Measurements from ENCODE around the gene THSD7A. TPM values are rescaled to one million over a fixed set of nuclear protein-coding genes. Genes with fewer than 3 reads are reported as not detected.

Gene THSD7A
- total and polyA plus RNA-seq, 2 donors: 4.5 to 30.8 TPM

- DNase-seq (ENCODE audit: extremely low spot score): no peak
- H3K27ac ChIP-seq (ENCODE audit: low read depth): no peak overlapping the region
- 67% methylated on average over 2 of the region's 2 CpGs for WGBS
- no peak overlapping the region for H3K4me3 ChIP-seq (ENCODE audit: low read depth, low read length)
- peaks cover 1% of the 10 kb centered on the region for H3K36me3 ChIP-seq (ENCODE audit: insufficient read depth)
- H3K4me1 ChIP-seq (ENCODE audit: insufficient read depth): no peaks in the 10 kb centered on the region
These were observed 182.0 kb downstream of the THSD7A start for GRCh38 chr7:11650030-11650429.

- Histone ChIP-seq H3K4me1 (ENCODE audit: insufficient read depth) (no peaks in the 10 kb centered on the region), H3K36me3 (ENCODE audit: insufficient read depth) (peaks cover 1% of the 10 kb centered on the region), H3K4me3 (ENCODE audit: low read depth, low read length) (no peak overlapping the region), H3K27ac (ENCODE audit: low read depth) (no peak overlapping the region)
- no peak for DNase-seq (ENCODE audit: extremely low spot score)
These were observed 183.0 kb downstream of the THSD7A start for GRCh38 chr7:11648980-11649379.

DNA sequence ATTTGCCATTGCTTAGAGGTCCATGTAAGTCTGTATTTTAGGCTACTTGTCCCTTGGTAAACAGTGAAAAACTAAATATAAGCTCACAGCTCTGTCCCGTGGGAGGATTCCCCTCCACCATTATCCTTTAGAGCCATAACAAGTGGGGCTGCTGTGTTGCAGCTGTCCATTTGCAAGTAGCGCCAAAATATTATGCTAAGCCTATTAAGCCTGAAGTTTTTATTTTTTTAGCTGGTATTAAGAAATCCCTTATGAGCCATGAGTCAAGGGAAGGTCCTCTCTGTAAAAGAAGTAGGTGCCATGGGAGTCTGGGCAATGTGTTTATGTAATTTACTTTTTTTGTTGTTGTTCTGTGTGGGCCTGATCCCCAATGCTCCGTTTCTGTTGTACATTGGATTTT, 183.9 kb downstream of the THSD7A start:
- Histone ChIP-seq H3K27ac (ENCODE audit: low read depth) (no peak overlapping the region), H3K4me1 (ENCODE audit: insufficient read depth) (no peaks in the 10 kb centered on the region), H3K4me3 (ENCODE audit: low read depth, low read length) (no peak overlapping the region), H3K36me3 (ENCODE audit: insufficient read depth) (peaks cover 1% of the 10 kb centered on the region)
- WGBS: 84% methylated on average over 3 of the region's 3 CpGs
- no peak for DNase-seq (ENCODE audit: extremely low spot score)

- Histone ChIP-seq H3K27ac (ENCODE audit: low read depth) (no peak overlapping the region), H3K36me3 (ENCODE audit: insufficient read depth) (no peaks in the 10 kb centered on the region), H3K4me1 (ENCODE audit: insufficient read depth) (no peaks in the 10 kb centered on the region), H3K4me3 (ENCODE audit: low read depth, low read length) (no peak overlapping the region)
- WGBS: 61% methylated on average over 2 of the region's 2 CpGs
- no peak for DNase-seq (ENCODE audit: extremely low spot score)
These were observed 189.2 kb downstream of the THSD7A start for GRCh38 chr7:11642841-11643240.

- no peak for DNase-seq (ENCODE audit: extremely low spot score)
- H3K4me3 ChIP-seq (ENCODE audit: low read depth, low read length): no peak overlapping the region
- no peaks in the 10 kb centered on the region for H3K4me1 ChIP-seq (ENCODE audit: insufficient read depth)
- H3K27ac ChIP-seq (ENCODE audit: low read depth): no peak overlapping the region
- no peaks in the 10 kb centered on the region for H3K36me3 ChIP-seq (ENCODE audit: insufficient read depth)
These were observed 189.7 kb downstream of the THSD7A start for GRCh38 chr7:11642276-11642675.

DNA sequence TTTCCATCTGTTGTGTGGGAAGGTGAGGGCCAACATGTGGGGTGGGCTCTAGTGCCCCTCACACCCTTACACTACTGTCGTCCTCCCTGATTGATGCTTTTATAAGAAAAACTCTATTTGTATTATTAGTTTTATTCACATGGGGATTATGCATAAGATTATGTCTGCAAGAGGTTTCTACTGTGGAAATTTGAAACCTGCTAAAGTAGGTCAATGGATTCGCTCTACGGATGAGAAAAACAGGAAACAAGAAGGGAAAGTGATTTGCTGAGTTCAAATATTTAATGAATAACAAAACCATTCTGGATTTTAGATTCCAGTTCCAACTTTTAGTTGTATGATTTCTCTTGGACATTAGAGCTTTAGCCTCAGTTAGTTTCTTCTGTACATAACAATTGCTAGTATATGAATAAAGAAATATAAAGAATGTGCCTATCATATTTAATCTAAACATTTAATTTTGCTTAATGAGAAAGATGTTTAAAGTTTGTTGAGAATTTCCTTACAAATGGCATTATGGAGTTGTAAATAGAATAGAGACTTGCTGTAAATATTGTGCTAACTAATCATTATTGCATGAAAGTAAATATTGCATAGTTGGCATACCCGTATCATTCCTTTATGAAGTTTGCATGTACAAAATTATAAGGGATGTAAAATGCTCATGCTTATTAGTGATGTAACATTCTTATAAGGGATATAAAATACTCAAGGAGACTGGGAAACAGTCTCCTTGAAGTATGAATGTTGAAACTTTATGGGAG, 193.8 kb downstream of the THSD7A start:
- no peak for DNase-seq (ENCODE audit: extremely low spot score)
- H3K4me3 ChIP-seq (ENCODE audit: low read depth, low read length): no peak overlapping the region
- 45% methylated on average over 4 of the region's 4 CpGs for WGBS

DNA sequence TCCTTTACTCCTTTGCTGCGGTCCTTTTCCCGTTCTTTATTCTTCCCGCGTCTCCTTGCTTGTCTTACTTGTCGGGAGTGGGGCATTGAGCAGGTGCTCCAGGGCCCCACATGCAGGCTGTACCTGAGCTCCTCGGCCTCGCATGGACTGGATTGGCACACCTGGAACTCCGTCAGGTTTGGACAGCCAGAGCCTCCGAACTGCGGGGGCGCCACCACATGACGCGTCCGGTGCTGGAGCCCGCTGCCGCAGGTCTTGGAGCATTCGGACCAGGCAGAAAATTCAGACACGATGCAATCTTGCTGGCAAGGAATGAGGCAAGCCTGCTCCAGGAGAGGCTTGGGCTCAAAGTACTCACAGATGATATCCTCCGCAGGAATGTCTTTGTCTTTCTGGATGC, 195.7 kb downstream of the THSD7A start:
- Histone ChIP-seq H3K27ac (ENCODE audit: low read depth) (no peak overlapping the region), H3K4me1 (ENCODE audit: insufficient read depth) (no peaks in the 10 kb centered on the region), H3K4me3 (ENCODE audit: low read depth, low read length) (no peak overlapping the region), H3K36me3 (ENCODE audit: insufficient read depth) (no peaks in the 10 kb centered on the region)
- no peak for DNase-seq (ENCODE audit: extremely low spot score)
- WGBS: 98% methylated on average over 19 of the region's 19 CpGs

More for the DNA sequence above, 193.8 kb downstream of the THSD7A start:
- H3K4me1 ChIP-seq (ENCODE audit: insufficient read depth): no peaks in the 10 kb centered on the region
- no peaks in the 10 kb centered on the region for H3K36me3 ChIP-seq (ENCODE audit: insufficient read depth)
- H3K27ac ChIP-seq (ENCODE audit: low read depth): no peak overlapping the region

GRCh38 chr7:11633310-11633709, 198.7 kb downstream of the THSD7A start:
- 90% methylated on average over 1 of the region's 1 CpG for WGBS

DNA sequence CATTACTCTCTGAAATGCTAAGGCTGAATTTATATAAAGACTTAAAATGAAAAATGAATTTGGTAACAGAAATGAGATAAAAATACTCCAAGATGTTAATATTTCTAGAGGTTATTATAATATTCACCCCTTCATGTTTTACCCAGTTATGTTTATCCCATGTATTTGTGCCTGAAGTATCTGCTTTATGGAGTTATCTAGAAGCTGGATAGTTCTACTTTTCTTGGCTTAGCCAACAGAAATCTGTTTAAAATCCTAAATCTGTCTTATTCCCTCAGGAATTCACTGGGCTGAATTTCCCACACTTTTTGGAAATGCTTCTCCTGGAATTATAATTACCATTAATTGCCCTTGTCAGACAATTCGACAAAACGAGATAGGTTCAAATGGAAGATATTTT, 201.6 kb downstream of the THSD7A start:
- H3K36me3 ChIP-seq (ENCODE audit: insufficient read depth): no peaks in the 10 kb centered on the region
- H3K27ac ChIP-seq (ENCODE audit: low read depth): no peak overlapping the region
- 66% methylated on average over 2 of the region's 2 CpGs for WGBS
- no peak overlapping the region for H3K4me3 ChIP-seq (ENCODE audit: low read depth, low read length)
- no peaks in the 10 kb centered on the region for H3K4me1 ChIP-seq (ENCODE audit: insufficient read depth)
- no peak for DNase-seq (ENCODE audit: extremely low spot score)

More at GRCh38 chr7:11633310-11633709, 198.7 kb downstream of the THSD7A start:
- DNase-seq (ENCODE audit: extremely low spot score): no peak
- no peaks in the 10 kb centered on the region for H3K4me1 ChIP-seq (ENCODE audit: insufficient read depth)
- H3K36me3 ChIP-seq (ENCODE audit: insufficient read depth): no peaks in the 10 kb centered on the region
- H3K4me3 ChIP-seq (ENCODE audit: low read depth, low read length): no peak overlapping the region
- H3K27ac ChIP-seq (ENCODE audit: low read depth): no peak overlapping the region

DNA sequence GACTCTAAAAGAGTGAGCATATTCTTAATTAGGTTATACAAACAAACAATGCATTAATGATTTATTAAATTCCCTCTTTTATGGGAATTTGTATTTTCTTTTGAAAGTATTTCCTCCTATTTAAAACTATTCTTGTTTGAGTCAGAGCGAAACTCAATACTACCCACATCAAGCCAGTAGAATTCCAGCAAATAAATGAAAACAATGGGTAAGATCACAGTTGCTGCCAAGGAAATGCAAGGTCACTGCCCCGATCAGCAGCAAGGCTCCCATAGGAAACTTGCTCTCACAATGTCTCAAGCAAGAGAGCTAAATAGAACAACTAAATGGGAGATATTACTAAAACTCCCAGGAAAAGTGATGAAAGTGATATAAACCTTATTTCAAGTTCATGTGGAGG, 206.3 kb downstream of the THSD7A start:
- Histone ChIP-seq H3K4me1 (ENCODE audit: insufficient read depth) (no peaks in the 10 kb centered on the region), H3K27ac (ENCODE audit: low read depth) (peak overlapping the region; percentile 10), H3K4me3 (ENCODE audit: low read depth, low read length) (no peak overlapping the region), H3K36me3 (ENCODE audit: insufficient read depth) (no peaks in the 10 kb centered on the region)
- 74% methylated on average over 2 of the region's 2 CpGs for WGBS
- no peak for DNase-seq (ENCODE audit: extremely low spot score)

GRCh38 chr7:11623093-11623678, 208.8 kb downstream of the THSD7A start:
- WGBS: 95% methylated on average over 4 of the region's 4 CpGs
- Histone ChIP-seq H3K36me3 (ENCODE audit: insufficient read depth) (no peaks in the 10 kb centered on the region), H3K4me3 (ENCODE audit: low read depth, low read length) (no peak overlapping the region), H3K27ac (ENCODE audit: low read depth) (no peak overlapping the region), H3K4me1 (ENCODE audit: insufficient read depth) (no peaks in the 10 kb centered on the region)
- DNase-seq (ENCODE audit: extremely low spot score): no peak

DNA sequence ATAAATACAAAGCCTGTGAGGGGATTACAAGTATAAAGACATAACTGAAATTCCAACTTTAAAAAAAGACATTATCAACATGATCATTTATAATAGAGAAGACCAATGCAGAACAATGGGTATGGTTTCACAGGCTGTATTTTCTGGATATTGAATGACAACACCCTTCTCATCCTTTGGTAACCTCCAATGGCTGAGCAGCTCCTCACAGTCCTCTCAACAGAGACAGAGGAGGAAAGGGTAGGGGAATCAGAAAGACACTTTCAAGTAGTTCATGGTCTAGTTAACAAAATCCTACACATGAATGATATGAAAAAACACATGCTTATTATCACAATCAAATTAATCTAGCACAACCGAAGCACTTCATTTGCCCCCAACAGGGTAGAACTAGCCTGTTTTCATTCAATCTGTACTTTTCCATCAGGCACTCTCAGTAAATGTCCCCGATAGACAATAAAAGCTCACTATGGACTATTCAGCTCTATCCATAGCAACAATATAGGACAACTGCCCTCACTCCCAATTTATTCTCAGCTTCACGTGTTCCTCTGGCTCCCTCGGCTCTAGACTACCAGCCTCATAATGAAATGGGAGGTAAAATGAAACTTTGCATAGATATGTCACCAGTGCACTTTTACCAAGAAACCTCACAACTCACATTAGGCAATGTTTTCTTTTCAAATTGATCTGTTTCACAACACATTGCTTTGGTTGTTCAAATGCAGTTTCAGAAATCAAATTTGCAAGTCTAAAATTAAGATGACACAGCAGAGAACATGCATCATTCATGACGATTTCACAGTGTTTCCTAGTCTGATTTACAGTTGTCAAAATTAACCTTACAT, 211.4 kb downstream of the THSD7A start:
- Histone ChIP-seq H3K36me3 (ENCODE audit: insufficient read depth) (no peaks in the 10 kb centered on the region), H3K4me1 (ENCODE audit: insufficient read depth) (no peaks in the 10 kb centered on the region), H3K4me3 (ENCODE audit: low read depth, low read length) (no peak overlapping the region), H3K27ac (ENCODE audit: low read depth) (no peak overlapping the region)
- 94% methylated on average over 5 of the region's 5 CpGs for WGBS
- DNase-seq (ENCODE audit: extremely low spot score): no peak

- 76% methylated on average over 2 of the region's 2 CpGs for WGBS
- Histone ChIP-seq H3K4me3 (ENCODE audit: low read depth, low read length) (no peak overlapping the region), H3K27ac (ENCODE audit: low read depth) (no peak overlapping the region), H3K4me1 (ENCODE audit: insufficient read depth) (no peaks in the 10 kb centered on the region), H3K36me3 (ENCODE audit: insufficient read depth) (no peaks in the 10 kb centered on the region)
- DNase-seq (ENCODE audit: extremely low spot score): no peak
These were observed 215.5 kb downstream of the THSD7A start for GRCh38 chr7:11616466-11616865.

DNA sequence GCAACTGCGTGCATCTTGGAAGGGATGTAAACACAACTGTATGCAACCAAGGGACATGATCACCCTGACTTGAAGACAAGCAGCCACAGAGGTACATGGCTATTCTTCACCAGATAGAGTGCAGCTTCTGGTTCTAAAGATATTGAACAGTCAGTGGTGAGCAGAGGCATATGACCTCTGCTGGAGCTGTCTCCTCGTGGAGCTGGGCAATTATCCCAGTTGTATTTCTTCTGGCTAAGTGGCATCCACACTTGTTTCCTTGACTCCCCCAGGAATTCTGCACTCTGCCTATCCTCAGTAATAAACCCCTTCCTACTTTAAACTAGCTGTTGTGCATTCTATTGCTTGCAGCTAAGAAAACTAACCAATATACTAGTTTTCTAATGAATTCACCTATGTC, 216.8 kb downstream of the THSD7A start:
- H3K4me3 ChIP-seq (ENCODE audit: low read depth, low read length): no peak overlapping the region
- H3K4me1 ChIP-seq (ENCODE audit: insufficient read depth): no peaks in the 10 kb centered on the region
- WGBS: 66% methylated on average over 2 of the region's 2 CpGs
- DNase-seq (ENCODE audit: extremely low spot score): no peak
- no peak overlapping the region for H3K27ac ChIP-seq (ENCODE audit: low read depth)
- H3K36me3 ChIP-seq (ENCODE audit: insufficient read depth): no peaks in the 10 kb centered on the region

All from urinary bladder (tissue), 4 donors.